ENCODE measurements around the gene SORBS2.

DNA sequence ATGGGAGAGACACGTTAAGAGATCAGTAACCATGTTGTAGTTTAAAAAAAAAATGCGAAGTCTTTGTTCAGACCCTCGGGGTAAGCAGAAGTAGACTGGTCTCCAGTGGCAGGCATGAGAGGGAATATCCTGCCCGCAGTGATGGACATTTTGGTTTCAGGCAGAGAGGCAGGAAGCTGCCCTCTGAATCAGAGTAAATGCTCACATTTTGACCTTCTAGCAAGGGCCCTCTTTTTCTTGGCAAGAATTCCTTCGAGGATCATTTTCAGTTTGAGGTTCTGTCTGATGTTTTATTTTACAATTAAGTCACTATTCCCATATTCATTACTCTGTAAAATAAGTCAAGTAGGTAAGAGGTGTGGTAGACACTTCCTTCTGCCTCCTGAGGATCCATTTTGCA, 28.4 kb downstream of the SORBS2 start:
- TF ChIP-seq, protein P1, sequence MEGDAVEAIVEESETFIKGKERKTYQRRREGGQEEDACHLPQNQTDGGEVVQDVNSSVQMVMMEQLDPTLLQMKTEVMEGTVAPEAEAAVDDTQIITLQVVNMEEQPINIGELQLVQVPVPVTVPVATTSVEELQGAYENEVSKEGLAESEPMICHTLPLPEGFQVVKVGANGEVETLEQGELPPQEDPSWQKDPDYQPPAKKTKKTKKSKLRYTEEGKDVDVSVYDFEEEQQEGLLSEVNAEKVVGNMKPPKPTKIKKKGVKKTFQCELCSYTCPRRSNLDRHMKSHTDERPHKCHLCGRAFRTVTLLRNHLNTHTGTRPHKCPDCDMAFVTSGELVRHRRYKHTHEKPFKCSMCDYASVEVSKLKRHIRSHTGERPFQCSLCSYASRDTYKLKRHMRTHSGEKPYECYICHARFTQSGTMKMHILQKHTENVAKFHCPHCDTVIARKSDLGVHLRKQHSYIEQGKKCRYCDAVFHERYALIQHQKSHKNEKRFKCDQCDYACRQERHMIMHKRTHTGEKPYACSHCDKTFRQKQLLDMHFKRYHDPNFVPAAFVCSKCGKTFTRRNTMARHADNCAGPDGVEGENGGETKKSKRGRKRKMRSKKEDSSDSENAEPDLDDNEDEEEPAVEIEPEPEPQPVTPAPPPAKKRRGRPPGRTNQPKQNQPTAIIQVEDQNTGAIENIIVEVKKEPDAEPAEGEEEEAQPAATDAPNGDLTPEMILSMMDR (IDR thresholded peaks at IDR 0.05), result no peak
- no peak for TF ChIP-seq TCF7L2 (IDR thresholded peaks at IDR 0.05; ENCODE audit: low read depth, low read length)
